ENCODE results near the gene CTNNBIP1. TPM values are rescaled to one million over a fixed set of nuclear protein-coding genes. Genes with fewer than 3 reads are reported as not detected.
A peak's percentile ranks its signal among the peaks of the same experiment; 100 is the strongest.
"Not testable (repeated sequence)": the region's sequence is repeated elsewhere in the genome, so short reads cannot be mapped to it uniquely, and the experiment has no call there.

Gene CTNNBIP1
- total and polyA plus RNA-seq, 4 experiments from 2014 or later: 6.3 to 10.1 (median 9.5) TPM

- no peak overlapping the region for H3K27ac ChIP-seq (ENCODE audit: low read depth, low read length)
- no peak overlapping the region for H3K4me3 Mint-ChIP-seq
- H3K4me3 ChIP-seq (ENCODE audit: low read length in 2 of 2): no peak overlapping the region
- peaks cover 0 to 8% of the 10 kb centered on the region in 2 donors for H3K36me3 Mint-ChIP-seq
- H3K9me3 Mint-ChIP-seq: no peaks in the 10 kb centered on the region
- CTCF ChIA-PET (ENCODE audit: partially characterized antibody): no interaction called here
- H3K27me3 Mint-ChIP-seq: no peaks in the 10 kb centered on the region
- peaks cover 57% of the 10 kb centered on the region for H3K4me1 ChIP-seq (ENCODE audit: insufficient read depth, low read length)
- H3K4me1 Mint-ChIP-seq: peaks cover 39 to 67% (median 54%) of the 10 kb centered on the region in 4 donors
- intact Hi-C loops (cut with micrococcal nuclease): no loop called here
- no peaks in the 10 kb centered on the region for H3K27me3 ChIP-seq (ENCODE audit: insufficient read depth, low read length)
- H3K27ac Mint-ChIP-seq: peak overlapping the region in 6 of 7 donors; percentile 35 to 76 (median 49)
- DNase-seq: no peak
- no peaks in the 10 kb centered on the region for H3K36me3 ChIP-seq (ENCODE audit: insufficient read depth, low read length)
- no peaks in the 10 kb centered on the region for H3K9me3 ChIP-seq (ENCODE audit: control insufficient read depth in 1 of 2, low read length in 2 of 2)
- POLR2A ChIA-PET (ENCODE audit: partially characterized antibody): interaction anchor here (1.1 kb wide), 1 partner anchor 11 kb away, joined by 4 read pairs; no protein-coding TSS in a partner anchor
Observed at GRCh38 chr1:9805006-9805508, 105.0 kb downstream of the CTNNBIP1 start.

GRCh38 chr1:9803003-9803918 is 106.8 kb downstream of the CTNNBIP1 start:
- Mint-ChIP-seq H3K4me1 (peaks cover 36 to 68% (median 54%) of the 10 kb centered on the region in 4 donors), H3K27ac (peak overlapping the region in 5 of 7 donors; percentile 21 to 70 (median 43)), H3K4me3 (peak overlapping the region in 1 of 8 donors; percentile 17)
- ChIA-PET CTCF (ENCODE audit: partially characterized antibody) (interaction anchor here (0.7 to 2.1 kb wide), 5 partner anchors 10 to 59 kb away, joined by 3 to 9 read pairs (median 3); no protein-coding TSS in a partner anchor), POLR2A (ENCODE audit: partially characterized antibody) (interaction anchor here (0.8 to 1.2 kb wide), 3 partner anchors 19 to 23 kb away, joined by 3 to 4 read pairs (median 3); partner anchors contain the start of gene CLSTN1)
- H3K27ac ChIP-seq (ENCODE audit: low read depth, low read length); DNase-seq; H3K27me3 ChIP-seq (ENCODE audit: insufficient read depth, low read length); H3K27me3 Mint-ChIP-seq; H3K4me3 ChIP-seq (ENCODE audit: low read length in 2 of 2); H3K36me3 Mint-ChIP-seq; H3K9me3 Mint-ChIP-seq; intact Hi-C loops (cut with micrococcal nuclease); H3K36me3 ChIP-seq (ENCODE audit: insufficient read depth, low read length); H3K9me3 ChIP-seq (ENCODE audit: control insufficient read depth in 1 of 2, low read length in 2 of 2): not testable (repeated sequence)
- H3K4me1 ChIP-seq (ENCODE audit: insufficient read depth, low read length): peaks cover 64% of the 10 kb centered on the region

GRCh38 chr1:9801909-9802308 is 108.2 kb downstream of the CTNNBIP1 start:
- Mint-ChIP-seq H3K4me1 (peaks cover 36 to 71% (median 52%) of the 10 kb centered on the region in 4 donors), H3K27me3 (no peaks in the 10 kb centered on the region), H3K4me3 (peak overlapping the region; percentile 10 to 61 (median 46)), H3K36me3 (peaks cover 0 to 6% of the 10 kb centered on the region in 2 donors), H3K27ac (peak overlapping the region; percentile 75 to 90 (median 86)), H3K9me3 (no peaks in the 10 kb centered on the region)
- no peak for DNase-seq
- H3K9me3 ChIP-seq (ENCODE audit: control insufficient read depth in 1 of 2, low read length in 2 of 2): no peaks in the 10 kb centered on the region
- no peaks in the 10 kb centered on the region for H3K27me3 ChIP-seq (ENCODE audit: insufficient read depth, low read length)
- intact Hi-C loops (cut with micrococcal nuclease): no loop called here
- no peak overlapping the region for H3K27ac ChIP-seq (ENCODE audit: low read depth, low read length)
- ChIA-PET CTCF (ENCODE audit: partially characterized antibody) (interaction anchor here (0.8 to 2.1 kb wide), 2 partner anchors 17 to 66 kb away, joined by 3 to 9 read pairs; no protein-coding TSS in a partner anchor), POLR2A (ENCODE audit: partially characterized antibody) (interaction anchor here (0.6 to 1.2 kb wide), 2 partner anchors 24 to 335 kb away, joined by 3 to 4 read pairs; no protein-coding TSS in a partner anchor)
- peaks cover 65% of the 10 kb centered on the region for H3K4me1 ChIP-seq (ENCODE audit: insufficient read depth, low read length)
- H3K36me3 ChIP-seq (ENCODE audit: insufficient read depth, low read length): no peaks in the 10 kb centered on the region
- no peak overlapping the region for H3K4me3 ChIP-seq (ENCODE audit: low read length in 2 of 2)

Other genes starting within 250 kb of the CTNNBIP1 start
- gene CLSTN1, start 86.3 kb downstream of the CTNNBIP1 start, total RNA-seq: 100 to 1,000 TPM; 107 to 109 TPM
- gene CLSTN1, start 86.3 kb downstream of the CTNNBIP1 start, polyA plus RNA-seq: 10 to 100 TPM in 1 of 2 donors, 1 to 10 TPM in 1; 6.9 to 50.9 TPM
- 10 to 100 TPM; 34.0 to 34.8 TPM for gene LZIC, start 33.1 kb upstream of the CTNNBIP1 start, total RNA-seq
- gene LZIC, start 33.1 kb upstream of the CTNNBIP1 start, polyA plus RNA-seq: 10 to 100 TPM; 25.7 to 39.3 TPM
- 1 to 10 TPM; 6.1 to 6.7 TPM for gene NMNAT1, start 33.2 kb upstream of the CTNNBIP1 start, total RNA-seq
- 1 to 10 TPM in 1 of 2 donors, under 1 TPM in 1; 0.57 to 6.3 TPM for gene NMNAT1, start 33.2 kb upstream of the CTNNBIP1 start, polyA plus RNA-seq
- gene RBP7, start 87.0 kb upstream of the CTNNBIP1 start, total RNA-seq: not detected
- gene RBP7, start 87.0 kb upstream of the CTNNBIP1 start, polyA plus RNA-seq: not detected
- gene UBE4B, start 122.7 kb upstream of the CTNNBIP1 start, total RNA-seq: 10 to 100 TPM; 44.1 to 47.6 TPM
- 1 to 10 TPM; 4.6 to 9.8 TPM for gene UBE4B, start 122.7 kb upstream of the CTNNBIP1 start, polyA plus RNA-seq